GM12865 (cell line): Measurements from ENCODE around the gene SLC7A9.
"Not testable (repeated sequence)": the region's sequence is repeated elsewhere in the genome, so short reads cannot be mapped to it uniquely, and the experiment has no call there.

ENCODE experiments used
- DNase-seq: peaks from one replicate; pipeline ENCODE4 v3.0.0; 2010; ENCODE audit warnings: low read depth
- H3K4me3 ChIP-seq: 2 replicates; pipeline ENCODE4 v1.5.1; 2011; ENCODE audit warnings: mild to moderate bottlenecking, low read depth, low read length, control low read depth
- CTCF ChIP-seq: IDR thresholded peaks from 2 replicates; pipeline ENCODE4 v1.5.1; 2011; ENCODE audit warnings: low read length, control low read depth, low read depth, inconsistent platforms; ENCODE audit not compliant: insufficient read depth; ENCODE audit errors: missing control alignments

The SLC7A9 gene

DNA sequence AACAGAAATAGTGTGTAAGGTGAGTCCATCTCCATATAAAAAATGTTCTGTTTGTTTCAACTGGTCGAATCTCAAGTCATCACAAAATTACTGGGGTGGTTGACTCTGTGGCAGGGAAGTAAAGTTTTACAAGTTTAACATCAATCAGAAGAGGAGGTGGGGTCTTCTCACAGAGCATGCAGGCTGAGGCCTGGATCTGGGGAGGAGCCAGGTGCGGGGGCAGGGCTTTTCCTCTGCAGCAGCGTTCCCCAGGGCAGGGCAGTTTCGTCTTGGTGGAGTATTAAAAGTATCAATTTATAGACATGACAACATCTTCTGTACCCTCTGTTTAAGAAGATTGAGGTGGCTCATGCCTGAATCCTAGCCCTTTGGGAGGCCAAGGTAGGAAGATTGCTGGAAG, 68.8 kb downstream of the SLC7A9 start:
- DNase-seq = no peak
- TF ChIP-seq CTCF = no peak
- no peak overlapping the region for H3K4me3 ChIP-seq

DNA sequence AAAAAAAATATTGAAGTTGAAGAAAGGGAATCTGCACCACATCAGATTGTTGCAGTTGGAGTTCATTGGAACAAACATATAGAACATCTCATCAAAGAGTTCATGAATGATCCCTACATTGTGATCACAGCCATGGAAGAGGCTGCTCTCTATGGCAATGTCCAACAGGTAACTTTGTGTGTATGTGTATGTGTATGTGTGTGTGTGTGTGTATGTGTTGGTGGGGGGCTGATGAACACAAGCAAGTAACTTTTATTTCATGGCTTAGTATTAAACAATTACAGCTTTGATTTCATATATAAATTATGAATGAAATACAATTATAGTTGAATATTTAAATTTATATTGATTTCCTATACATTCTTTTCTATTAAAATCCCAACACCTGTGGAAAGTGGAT, 69.4 kb downstream of the SLC7A9 start:
- no peak overlapping the region for H3K4me3 ChIP-seq
- no peak for DNase-seq
- TF ChIP-seq CTCF = no peak

DNA sequence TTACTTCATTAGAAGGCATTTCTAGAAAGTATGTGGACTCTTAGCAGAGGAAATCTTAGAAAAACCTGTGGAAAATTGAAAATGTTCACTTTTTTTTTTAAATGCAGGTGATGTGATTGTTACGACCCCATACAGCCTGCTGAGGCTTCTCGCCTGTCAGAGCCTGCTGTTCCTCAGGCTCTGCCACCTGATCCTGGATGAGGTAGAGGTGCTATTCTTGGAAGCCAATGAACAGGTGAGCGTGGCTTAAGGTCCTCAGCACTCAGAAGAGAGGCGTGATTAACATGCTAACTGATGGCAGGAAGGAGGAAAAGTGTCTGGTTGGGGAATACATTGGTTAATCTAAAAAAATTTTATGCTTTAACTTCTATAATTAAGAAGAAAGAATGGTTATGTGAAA, 71.4 kb downstream of the SLC7A9 start:
- H3K4me3 ChIP-seq = no peak overlapping the region
- TF ChIP-seq CTCF = no peak
- no peak for DNase-seq

GRCh38 chr19:32789429-32789828, 80.1 kb downstream of the SLC7A9 start:
- H3K4me3 ChIP-seq = no peak overlapping the region
- no peak for DNase-seq
- no peak for TF ChIP-seq CTCF

GRCh38 chr19:32787895-32788294, 81.7 kb downstream of the SLC7A9 start:
- DNase-seq, H3K4me3 ChIP-seq: not testable (repeated sequence)

DNA sequence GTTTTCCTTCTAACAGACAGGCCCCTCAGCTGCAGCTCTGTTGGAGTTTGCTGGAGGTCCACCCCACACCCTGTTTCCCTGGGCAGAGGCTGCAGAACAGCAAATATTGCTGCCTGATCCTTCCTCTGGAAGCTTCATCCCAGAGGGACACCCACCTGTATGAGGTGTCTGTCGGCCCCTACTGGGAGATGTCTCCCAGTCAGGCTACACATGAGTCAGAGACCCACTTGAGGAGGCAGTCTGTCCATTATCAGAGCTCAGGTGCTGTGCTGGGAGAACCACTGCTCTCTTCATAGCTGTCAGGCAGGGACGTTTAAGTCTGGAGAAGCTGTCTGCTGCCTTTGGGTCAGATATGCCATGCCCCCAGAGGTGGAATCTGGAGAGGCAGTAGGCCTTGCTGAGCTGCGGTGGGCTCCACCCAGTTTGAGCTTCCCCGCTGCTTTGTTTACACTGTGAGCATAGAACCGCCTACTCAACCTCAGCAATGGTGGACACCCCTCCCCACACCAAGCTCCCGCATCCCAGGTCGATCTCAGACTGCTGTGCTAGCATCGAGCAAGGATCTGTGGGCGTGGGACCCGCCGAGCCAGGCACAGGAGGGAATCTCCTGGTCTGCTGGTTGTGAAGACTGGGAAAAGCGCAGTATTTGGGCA, 82.3 kb downstream of the SLC7A9 start:
- not testable (repeated sequence) for H3K4me3 ChIP-seq, DNase-seq

DNA sequence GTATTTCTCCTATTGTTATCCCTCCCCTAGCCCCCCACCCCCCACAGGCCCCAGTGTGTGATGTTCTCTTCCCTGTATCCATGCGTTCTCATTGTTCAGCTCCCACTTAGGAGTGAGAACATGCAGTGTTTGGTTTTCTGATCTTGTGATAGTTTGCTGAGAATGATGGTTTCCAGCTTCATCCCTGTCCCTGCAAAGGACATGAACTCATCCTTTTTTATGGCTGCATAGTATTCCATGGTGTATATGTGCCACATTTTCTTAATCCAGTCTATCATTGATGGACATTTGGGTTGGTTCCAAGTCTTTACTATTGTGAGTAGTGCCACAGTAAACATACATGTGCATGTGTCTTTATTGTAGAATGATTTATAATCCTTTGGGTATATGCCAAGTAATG, 87.5 kb downstream of the SLC7A9 start:
- DNase-seq, H3K4me3 ChIP-seq: not testable (repeated sequence)

DNA sequence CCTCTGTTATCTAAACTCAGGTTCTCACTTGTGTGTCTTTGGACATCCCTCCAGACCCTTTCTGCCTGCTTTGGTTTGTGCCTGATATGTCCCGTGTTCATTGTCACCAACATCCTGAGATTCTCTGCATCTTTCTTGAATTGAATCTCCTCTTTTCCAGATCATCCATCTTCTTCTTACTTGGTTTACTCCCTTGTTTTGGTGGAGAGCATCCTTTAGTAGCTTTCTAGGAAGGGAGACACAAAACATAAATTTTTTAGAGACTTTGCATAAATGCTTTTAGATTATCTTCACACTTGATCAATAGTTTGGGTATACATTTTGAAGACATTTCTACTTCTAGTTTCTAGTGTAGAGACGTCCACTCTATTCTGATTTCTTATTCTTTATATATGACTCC, 88.3 kb downstream of the SLC7A9 start:
- TF ChIP-seq CTCF = no peak
- no peak overlapping the region for H3K4me3 ChIP-seq
- DNase-seq = no peak
